Activated gamma-delta T cell (primary cell): ENCODE measurements around the gene MYH6.
"Not testable (repeated sequence)": the region's sequence is repeated elsewhere in the genome, so short reads cannot be mapped to it uniquely, and the experiment has no call there.

Source experiments
- DNase-seq: peaks from one replicate; lab custom pipeline; 2025; lab: John Stamatoyannopoulos, UW

MYH6 gene

GRCh38 chr14:23396781-23397407, 11.2 kb downstream of the MYH6 start:
- DNase-seq = no peak

GRCh38 chr14:23396126-23396525, 11.9 kb downstream of the MYH6 start:
- no peak for DNase-seq

- no peak for DNase-seq
Observed at GRCh38 chr14:23392613-23393012, 15.5 kb downstream of the MYH6 start.

GRCh38 chr14:23389871-23390270, 18.2 kb downstream of the MYH6 start:
- not testable (repeated sequence) for DNase-seq

- no peak for DNase-seq
Observed at GRCh38 chr14:23389396-23389795, 18.7 kb downstream of the MYH6 start.

- no peak for DNase-seq
Observed at GRCh38 chr14:23388996-23389395, 19.1 kb downstream of the MYH6 start.

GRCh38 chr14:23387916-23388882, 19.9 kb downstream of the MYH6 start:
- DNase-seq = no peak

GRCh38 chr14:23386999-23387398, 21.1 kb downstream of the MYH6 start:
- no peak for DNase-seq

GRCh38 chr14:23386266-23386657, 21.8 kb downstream of the MYH6 start:
- not testable (repeated sequence) for DNase-seq

- DNase-seq = no peak
Observed at GRCh38 chr14:23385642-23386265, 22.3 kb downstream of the MYH6 start.

GRCh38 chr14:23385244-23385641, 22.8 kb downstream of the MYH6 start:
- DNase-seq = no peak

GRCh38 chr14:23384364-23385080, 23.6 kb downstream of the MYH6 start:
- no peak for DNase-seq

GRCh38 chr14:23382731-23383440, 25.2 kb downstream of the MYH6 start:
- no peak for DNase-seq

GRCh38 chr14:23382276-23382675, 25.8 kb downstream of the MYH6 start:
- no peak for DNase-seq

- DNase-seq = no peak
Observed at GRCh38 chr14:23381871-23382270, 26.2 kb downstream of the MYH6 start.

- DNase-seq = no peak
Observed at GRCh38 chr14:23380976-23381375, 27.1 kb downstream of the MYH6 start.

- DNase-seq = no peak
Observed at GRCh38 chr14:23380197-23380914, 27.7 kb downstream of the MYH6 start.

GRCh38 chr14:23379366-23380196, 28.5 kb downstream of the MYH6 start:
- DNase-seq = no peak

GRCh38 chr14:23378612-23379220, 29.4 kb downstream of the MYH6 start:
- DNase-seq = no peak
